Fibroblast of skin of left quadriceps (primary cell): ENCODE results near the gene PNMA8A.
"Not testable (repeated sequence)": the region's sequence is repeated elsewhere in the genome, so short reads cannot be mapped to it uniquely, and the experiment has no call there.

Source experiments
- DNase-seq, 2 experiments: peaks; one replicate each; pipeline ENCODE4 v3.0.0-alpha.2; 2013; ENCODE audit warnings: low read depth in 2 of 2

Gene PNMA8A, protein sequence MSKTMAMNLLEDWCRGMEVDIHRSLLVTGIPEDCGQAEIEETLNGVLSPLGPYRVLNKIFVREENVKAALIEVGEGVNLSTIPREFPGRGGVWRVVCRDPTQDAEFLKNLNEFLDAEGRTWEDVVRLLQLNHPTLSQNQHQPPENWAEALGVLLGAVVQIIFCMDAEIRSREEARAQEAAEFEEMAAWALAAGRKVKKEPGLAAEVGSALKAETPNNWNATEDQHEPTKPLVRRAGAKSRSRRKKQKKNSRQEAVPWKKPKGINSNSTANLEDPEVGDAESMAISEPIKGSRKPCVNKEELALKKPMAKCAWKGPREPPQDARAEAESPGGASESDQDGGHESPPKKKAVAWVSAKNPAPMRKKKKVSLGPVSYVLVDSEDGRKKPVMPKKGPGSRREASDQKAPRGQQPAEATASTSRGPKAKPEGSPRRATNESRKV

DNA sequence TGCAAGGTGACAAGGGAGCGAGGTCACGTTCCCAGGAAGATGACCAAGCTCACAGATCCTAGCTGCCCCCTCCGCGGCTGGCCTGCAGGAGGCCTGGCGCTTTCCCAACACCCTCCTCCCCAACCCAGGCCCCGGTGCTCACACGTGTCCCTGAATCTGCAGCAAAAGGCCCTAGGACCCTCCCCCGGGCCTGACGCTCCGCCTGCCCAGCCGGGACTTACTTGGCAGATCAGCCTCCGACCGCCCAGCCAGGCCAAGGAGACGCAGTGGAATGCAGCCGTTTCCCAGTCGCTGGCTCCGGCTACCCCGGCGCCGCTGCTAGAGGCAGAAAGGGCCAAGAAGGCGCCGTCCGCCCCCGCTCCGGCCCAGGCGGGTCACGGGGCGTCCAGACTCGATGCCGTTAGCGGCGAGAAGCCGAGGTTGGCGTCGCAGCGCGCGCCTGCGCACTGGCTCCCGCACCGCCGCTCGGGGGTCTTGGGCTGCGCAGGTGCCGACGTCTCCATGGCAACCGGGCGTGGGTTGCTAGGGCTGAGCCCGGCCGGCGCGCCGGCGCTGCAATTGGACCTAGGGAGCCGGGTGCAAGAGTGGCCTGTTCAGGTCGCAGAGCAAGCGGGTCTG, at the start of gene PNMA8A:
PNMA8A (minus strand) TSS at position 448 of the 618 bp plus-strand sequence. CDS start 528 bp downstream, outside the sequence.
- no peak for DNase-seq

DNA sequence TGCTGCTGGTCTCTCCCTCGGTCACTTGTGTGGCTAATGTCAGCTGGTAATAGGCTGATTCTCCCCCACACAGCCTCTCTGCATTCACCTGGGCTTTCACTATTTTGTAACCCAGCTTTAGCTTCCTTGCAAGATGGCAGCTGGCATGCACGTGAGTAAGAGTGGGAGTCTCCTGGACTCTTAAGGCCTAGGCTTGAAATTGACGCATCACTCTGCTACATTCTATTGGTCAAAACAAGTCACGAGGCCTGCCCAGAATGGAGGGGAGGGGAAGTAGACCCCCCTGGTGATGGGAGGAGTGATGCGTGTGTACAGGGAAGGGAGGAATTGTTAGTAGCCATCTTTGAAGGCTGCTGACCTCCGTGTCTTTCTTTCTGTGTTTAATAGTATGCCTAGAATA, 49.3 kb upstream of the PNMA8A start:
- DNase-seq, result no peak

DNA sequence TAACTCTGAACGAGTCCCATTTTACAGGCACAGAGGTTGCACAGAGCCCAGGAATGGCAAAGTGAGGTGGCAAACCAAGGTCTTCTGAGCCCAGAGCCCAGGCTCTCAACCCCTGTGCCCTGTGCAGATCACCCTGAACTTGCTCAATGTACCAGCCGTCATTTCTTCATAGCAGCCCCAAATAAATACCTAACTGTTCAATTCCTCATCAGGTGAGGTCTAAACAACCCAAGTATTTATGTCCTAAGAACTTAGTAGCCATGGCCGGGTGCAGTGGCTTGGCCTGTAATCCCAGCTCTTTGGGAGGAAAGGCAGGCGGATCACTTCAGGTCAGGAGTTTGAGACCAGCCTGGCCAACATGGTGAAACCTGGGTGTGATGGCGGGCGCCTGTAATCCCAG, 46.1 kb upstream of the PNMA8A start:
- no peak for DNase-seq

DNA sequence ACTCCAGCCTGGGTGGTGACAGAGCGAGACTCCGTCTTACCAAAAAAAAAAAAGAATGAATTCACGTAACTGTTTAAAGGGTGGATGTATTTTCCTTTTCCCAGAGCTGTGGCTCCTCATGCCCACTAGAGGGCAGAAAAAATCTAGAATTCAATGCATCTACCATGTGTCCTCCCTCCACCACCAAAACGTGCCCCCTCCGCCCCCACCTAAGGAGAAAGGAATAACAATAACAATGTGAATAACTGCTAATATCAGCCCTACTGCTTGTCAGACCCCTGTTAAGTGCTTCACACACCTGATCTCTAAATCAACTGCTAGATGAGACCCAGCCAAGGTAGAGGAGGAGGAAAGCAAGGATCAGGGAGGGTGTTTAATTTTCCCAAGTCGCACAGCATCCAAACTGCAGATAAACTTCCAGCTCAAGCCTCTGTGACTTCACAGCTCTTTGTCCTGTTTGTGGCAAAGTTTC, 44.6 kb upstream of the PNMA8A start:
- no peak for DNase-seq

DNA sequence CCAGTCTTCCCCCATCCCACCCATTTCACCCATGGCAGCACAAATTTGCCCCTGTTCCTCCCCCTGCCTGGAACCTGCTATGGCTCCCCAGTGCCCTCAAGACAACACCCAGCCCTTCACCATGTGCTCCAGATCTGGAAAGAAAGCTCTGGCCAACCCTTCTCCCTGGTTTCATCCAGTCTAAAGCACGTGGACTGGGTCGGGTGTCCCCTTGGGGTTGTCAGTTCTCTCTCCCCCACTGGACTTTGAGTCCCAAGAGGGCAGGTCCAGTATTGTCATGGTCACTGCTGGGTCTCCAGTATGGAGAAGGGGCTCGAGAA, 43.9 kb upstream of the PNMA8A start:
- DNase-seq, result no peak

DNA sequence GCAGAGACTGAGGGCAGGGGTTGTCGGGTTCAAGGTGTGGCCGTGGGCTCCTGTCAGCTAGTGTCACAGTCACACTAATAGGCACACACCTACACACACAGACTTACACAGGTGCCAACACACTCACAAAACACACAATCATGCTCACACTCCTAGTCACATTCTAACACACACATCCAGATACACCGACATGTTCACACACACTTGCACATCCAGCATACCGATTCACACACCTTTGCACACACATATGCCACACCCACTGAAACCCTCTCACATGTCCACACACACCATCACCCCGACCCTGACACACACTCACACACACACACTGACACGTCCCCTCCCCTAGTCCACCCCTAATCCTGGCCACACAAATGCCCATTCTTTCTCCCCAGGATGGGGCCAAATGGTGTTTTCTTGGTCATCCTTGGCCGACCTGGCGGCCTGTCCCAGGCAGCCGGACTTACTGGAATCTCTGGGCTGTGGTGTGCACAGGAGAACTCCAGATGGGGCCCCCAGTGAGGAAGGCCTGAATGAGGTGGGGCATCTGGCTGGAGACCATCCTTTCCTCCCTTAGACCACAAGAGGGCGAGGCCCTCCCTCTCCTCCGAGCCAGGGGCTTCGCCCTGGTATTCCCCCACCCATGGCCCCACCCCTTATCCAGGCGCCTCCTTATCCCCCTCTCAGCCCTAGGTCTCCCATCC, 43.4 kb upstream of the PNMA8A start:
- no peak for DNase-seq

DNA sequence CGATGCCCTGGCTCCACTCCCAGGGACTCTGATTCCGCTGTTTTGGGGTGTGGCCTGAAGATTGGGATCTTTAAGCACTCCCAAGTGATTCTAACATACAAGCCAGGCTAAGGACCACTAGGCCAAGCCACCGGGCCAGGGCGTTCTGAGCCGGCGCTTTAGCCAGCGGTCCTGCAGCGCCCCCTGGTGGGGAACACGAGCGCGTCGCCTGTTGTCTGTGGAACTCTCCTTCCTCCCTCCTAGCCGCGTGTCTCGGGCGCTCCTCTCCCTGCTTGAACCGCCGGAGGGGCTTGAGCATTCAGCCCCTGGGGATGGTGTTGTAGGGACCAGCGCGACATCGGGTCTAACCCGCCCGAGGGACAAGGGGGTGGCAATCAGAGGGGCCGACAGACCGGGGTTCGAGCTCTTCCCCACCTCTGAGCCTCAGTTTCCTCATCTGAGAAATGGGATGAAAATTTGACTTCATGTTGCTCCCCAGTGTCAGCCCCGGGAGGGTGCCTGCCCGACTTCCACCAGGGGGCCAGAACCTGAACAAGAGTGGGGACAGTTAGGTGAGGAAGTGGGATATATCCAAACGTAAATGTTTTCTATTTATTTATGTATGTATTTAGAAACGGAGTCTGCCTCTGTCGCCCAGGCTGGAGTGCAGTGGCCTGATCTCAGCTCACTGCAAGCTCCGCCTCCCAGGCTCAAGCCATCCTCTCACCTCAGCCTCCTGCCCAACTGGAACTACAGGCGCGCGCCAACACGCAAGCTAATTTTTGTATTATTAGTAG, 42.3 kb upstream of the PNMA8A start:
- peak; percentile 54 to 58 for DNase-seq

DNA sequence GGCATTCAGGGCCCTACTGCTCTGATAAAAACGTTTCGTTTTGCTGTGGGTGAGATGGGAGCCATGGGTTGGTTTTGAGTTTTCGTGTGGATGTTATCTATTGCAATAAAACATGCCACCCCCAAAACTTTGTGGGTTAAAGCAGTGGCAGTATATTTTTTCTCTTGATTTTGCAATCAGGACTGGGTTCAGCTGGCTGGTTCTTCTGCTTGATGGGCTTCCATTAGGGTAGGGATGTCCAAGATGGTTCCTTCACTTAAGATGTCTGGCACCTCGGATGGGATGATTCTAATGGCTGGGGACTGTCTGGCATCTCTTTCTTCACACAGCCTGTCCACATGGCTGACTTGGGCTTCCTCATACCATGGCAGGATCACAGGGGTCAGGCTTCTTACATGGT, 39.9 kb upstream of the PNMA8A start:
- no peak for DNase-seq

DNA sequence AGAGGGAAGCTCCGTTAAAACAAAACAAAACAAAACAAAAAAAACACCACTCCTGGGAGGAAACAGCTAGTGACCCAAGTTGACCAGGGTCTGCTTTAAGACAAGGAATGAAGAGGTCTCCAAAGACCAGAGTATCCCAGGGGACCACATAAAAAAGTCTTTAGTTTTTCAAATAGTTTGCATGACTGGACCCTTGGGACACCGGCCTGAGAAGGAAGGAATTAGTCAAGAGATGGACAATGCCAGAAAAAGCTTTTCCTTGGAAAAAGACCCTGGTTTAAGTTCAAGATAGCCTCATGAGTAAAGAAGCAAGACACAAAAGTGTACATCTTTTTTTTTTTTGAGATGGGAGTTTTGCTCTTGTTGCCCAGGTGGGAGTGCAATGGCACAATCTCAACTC, 36.8 kb upstream of the PNMA8A start:
- DNase-seq, result no peak

DNA sequence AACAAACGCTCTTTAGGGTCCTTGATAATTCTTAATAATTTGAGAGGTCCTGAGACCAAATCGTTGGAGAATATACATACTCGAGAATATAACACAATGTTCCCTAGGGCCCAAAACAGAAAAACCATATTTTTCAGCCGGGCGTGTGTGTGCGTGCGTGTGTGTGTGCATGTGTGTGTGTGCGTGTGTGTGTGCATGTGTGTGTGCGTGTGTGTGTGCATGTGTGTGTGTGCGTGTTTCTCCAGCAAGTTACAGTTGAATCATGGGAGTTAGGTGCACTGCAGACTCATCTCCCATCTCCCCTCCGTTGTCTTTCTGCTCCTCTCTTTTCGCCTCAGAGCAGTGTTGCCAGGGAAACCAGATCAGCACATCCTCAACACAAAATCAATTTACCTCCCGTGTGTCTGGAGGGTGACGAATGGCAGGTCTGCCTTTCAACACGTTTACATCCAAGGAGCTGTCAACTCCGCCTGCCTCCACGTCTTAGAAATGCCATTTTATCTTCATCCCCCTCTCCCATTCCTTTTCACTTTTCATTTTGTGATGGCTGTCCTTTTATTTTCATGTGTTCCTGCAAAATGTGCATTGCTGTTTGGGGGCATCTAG, 32.6 kb upstream of the PNMA8A start:
- no peak for DNase-seq

DNA sequence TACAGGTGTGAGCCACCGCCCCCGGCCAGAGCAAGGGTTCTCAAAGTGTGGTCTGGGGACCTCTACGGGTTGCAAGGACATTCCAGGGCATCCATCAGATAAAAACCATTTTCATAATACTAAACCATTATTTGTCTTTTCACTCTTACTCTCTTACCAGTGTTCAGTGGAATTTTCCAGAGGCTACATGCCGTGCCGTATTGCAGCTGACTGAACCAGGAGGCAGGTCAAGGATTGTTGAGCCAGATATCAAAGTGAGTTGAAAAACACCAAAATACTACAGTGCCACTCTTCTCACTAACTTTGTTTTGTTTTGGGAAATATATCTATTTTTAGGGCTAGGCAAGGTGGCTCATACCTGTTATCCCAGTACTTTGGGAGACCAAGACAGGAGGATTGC, 31.5 kb upstream of the PNMA8A start:
- DNase-seq, result no peak

DNA sequence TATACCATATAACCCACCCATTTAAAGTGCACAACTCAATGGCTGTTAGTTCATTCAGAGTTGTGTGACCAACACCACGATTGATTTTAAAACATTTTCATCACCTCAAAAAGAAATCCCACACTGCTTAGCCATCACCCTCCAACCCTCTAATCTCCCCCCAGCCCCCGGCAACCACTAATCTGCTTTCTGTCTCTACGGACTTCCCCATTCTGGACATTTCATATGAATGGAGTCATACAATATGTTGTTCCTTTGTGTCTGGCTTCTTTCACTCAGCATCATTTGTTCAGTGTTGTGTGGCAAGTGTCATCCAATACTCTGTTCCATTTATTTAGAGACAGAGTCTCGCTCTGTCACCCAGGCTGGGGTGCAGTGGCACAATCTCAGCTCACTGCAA, 28.3 kb upstream of the PNMA8A start:
- DNase-seq, result no peak

DNA sequence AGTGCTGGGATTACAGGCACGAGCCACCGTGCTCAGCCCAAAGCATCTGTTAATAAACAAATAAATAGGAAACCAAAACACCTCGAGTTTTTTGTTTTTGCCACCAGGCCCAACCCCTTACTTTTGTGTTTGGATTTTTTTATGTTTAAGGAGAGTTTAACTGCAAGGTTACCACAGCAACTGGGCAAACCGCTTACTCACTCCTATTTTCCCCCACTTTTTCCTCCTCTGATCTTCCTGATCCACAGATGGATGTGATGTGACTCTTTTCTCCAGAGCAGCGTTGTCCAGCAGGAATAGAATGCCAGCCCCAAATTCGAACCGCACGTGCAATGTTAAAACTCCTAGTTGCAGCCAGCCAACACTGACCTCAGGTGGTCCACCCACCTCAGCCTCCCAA, 26.4 kb upstream of the PNMA8A start:
- no peak for DNase-seq

DNA sequence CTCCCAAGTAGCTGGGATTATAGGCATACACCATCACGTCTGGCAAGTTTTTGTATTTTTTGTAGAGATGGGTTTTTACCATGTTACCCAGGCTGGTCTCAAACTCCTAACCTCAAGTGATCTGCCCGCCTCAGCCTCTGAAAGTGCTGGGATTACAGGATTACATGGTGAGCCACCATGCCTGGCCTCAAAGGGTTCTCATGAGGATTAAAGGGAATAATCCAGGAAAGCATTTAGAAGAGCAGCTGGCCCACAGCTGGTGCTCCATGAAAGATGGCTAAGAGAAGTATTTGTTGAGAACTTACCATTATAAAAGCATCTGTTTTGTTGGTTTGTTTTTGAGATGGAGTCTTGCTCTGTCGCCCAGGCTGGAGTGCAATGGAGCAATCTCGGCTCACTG, 25.5 kb upstream of the PNMA8A start:
- DNase-seq, result not testable (repeated sequence)

DNA sequence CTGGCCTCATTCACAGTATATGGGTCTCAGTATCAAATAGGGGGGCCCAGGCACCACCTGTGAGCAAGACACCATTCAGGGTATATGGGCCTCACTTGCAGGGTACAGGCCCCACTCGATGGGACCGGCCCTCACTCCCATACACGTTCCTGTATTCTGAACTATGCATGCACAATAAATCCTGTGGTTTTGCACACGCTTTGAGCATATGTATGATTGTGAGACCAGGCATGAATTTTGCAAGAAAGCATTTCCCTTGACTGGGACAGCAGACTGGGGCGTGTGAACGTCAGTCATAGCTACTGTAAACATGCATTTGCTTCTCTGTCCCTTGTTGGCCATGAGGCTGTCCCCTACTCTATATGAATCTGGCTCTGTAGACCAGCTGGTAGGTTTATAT, 24.9 kb upstream of the PNMA8A start:
- DNase-seq, result no peak

DNA sequence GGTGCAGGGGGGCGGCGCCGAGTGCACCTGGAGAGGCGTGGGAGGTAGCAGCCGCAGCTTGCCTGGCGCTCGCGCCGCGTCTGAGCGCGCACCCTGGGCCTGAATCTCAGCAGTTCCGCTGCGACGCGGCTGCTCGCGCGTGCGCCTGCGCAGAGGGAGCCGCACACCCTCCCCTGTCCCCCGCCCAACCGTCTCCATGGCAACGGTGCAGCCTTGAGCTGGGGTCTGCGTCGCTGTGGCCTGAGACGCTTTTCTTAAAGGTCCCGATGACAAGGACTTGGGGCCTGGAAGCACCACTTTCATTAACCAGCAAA, 24.4 kb upstream of the PNMA8A start, which contains the start of gene PNMA8B:
PNMA8B (minus strand) TSS at position 82 of the 314 bp plus-strand sequence. CDS start 402 bp downstream, outside the sequence.
- no peak for DNase-seq

DNA sequence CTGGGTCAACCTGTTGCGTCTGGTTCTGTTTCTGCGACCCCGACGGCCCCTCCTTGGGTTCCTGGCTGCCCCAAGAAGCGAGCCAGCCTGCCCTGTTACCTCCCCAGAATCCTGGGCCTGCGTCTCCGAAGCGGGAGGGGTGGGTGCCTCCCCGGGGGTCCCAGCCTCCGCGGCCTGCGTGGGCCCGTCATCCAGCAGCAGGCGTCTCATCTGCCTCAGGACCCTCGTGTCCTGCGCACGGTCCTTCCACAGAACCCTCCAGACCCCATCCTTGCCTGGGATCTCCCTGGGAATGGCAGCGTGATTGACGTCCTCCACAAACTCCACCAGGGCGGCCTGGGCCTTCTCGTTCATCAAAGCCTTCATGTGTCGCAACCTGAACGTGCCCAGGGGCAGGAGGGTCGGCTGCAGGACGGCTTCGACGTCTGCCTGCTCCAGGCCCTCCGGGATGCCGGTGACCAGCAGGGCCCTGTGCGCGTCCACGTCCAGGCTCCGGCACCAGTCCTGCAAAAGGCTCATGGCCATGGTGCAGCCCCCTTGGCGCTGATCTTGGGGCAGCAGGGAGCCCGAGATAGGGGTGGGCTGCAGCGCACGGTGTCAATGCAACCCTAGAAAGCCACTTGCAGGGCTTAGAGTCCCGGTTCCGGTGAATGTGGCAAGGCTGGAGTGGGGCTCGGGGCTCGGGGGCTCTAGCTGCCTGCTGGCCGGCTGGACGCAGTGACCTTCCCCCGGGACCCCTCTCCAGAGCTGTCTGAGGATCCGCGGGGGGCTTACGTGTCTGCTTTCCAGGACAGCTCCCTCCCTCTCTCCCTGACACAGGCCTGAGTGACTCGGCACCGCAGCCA, 23.8 kb upstream of the PNMA8A start:
- no peak for DNase-seq

DNA sequence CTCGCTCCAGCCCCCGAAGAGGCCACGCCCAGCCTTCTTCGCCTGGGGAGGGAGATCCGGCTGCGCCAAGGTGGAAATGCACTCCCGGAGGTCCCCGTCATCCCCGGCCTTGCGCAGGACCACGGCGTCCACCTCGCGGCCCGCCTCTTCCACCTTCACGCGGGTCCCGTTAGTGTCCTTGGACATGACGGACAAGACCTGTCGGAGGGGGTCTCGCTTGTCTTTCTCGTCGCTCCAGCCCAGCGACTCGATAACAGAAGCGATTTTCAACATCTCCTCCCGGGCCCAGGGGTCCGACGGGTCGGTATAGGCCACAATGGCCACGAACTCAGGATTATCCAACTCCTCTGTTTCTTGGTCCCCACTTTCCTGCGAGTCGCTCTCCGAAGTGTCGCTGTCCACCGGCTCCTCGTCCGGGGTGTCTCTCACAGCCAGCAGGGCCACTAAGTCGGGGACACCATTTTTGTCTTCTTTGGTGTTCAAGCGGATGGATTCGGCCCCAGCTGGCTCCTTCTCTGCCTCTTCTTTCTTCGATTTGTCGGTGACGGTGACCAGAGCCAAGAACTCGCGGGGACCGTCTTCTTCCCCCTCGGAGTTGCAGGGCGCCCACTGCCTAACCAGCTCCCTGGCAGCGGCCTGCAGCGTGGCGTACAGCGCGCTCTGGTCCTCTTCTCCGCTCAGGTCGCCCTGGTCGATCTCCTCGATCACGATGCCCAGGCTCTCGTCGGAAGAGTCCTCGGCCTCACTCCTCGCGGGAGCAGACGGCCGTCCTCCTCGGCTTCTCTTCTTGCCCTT, 23.0 kb upstream of the PNMA8A start:
- DNase-seq, result no peak

DNA sequence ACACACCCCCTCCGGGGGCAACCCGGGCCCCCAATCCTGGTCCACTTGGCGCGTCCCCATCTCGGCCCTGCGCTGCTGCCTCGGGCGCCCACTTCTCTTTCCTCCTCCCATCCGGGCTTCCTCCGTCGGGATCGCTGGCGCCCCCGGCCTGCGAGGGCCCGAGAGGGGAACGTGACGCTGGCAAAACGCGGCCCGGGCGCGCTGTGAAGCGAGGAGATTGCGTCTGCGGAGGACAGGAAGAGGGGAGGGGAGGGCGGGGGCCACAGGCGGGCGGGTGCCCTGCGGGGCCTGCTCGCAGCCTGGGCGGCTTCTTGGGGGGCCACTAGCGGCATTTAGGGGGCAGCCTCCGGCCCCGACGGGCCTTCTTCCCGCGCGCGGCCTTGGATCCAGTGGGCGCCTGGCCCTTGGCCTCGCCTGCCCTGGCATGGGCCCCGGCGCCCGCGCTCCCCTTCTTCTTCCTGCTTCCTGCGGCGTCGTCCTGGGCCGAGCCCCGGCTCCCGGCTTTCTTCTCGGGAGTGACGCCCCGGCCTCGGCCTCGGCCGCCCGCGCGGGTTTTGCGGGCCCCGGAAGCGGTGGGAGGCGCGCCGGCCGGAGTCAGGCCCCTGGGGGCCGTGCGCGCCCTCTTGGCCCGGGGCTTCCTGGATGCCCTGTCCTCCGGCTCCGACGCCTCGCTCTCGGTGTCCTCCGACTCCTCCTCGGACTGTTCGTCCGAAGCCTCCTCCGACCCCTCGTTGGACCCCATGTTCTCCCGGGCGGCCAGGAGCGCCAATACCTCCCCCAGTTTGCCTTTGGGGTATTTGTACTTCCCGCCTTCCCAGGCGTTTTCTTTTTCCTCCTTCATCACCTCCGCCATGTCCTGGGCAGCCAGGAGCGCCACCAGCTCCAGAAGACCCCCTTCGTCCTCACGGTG, 22.1 kb upstream of the PNMA8A start:
- DNase-seq, result no peak
